Common myeloid progenitor, CD34-positive (primary cell): Measurements from ENCODE around the gene DGCR6L.
"Not testable (repeated sequence)": the region's sequence is repeated elsewhere in the genome, so short reads cannot be mapped to it uniquely, and the experiment has no call there.

ENCODE experiments used
- CTCF ChIA-PET: fragments of 350-600 bp; sonication (Branson Sonifier 250); formaldehyde crosslinking; loops from one replicate; lab custom pipeline; 2021; ENCODE audit warnings: antibody characterized with exemption; lab: Charles Lee
- POLR2A ChIA-PET: fragments of 350-600 bp; sonication (Branson Sonifier 250); formaldehyde crosslinking; loops from one replicate; lab custom pipeline; 2021; ENCODE audit warnings: antibody characterized with exemption; lab: Charles Lee
- DNase-seq, 3 donors: peaks; one replicate each; pipeline versions ENCODE4 v3.0.0 to v3.0.0-alpha.2; 2013
- H3K27ac ChIP-seq, 2 experiments: 1 replicate in 1 of 2; 2 replicates in 1 of 2; pipeline ENCODE4 v1.7.0; 2013; ENCODE audit warnings: inconsistent platforms in 2 of 2, low read length in 2 of 2, mild to moderate bottlenecking in 2 of 2, low read depth in 1 of 2, moderate library complexity in 1 of 2; ENCODE audit not compliant: severe bottlenecking in 2 of 2, insufficient read depth in 1 of 2, poor library complexity in 1 of 2
- H3K27me3 ChIP-seq, 5 experiments: replicated peaks in 2 of 5; 1 replicate in 3 of 5; 2 replicates in 2 of 5; pipeline versions ENCODE4 v1.6.1 to v1.7.0; 2013; ENCODE audit warnings: low read length in 4 of 5, mild to moderate bottlenecking in 2 of 5, moderate library complexity in 2 of 5, inconsistent platforms in 1 of 5; ENCODE audit not compliant: insufficient read depth in 5 of 5, control insufficient read depth in 4 of 5
- H3K36me3 ChIP-seq, 4 experiments: 1 replicate in 2 of 4; 2 replicates in 2 of 4; pipeline versions ENCODE4 v1.6.1 to v1.7.0; 2013; ENCODE audit warnings: low read length in 3 of 4, control low read depth in 1 of 4, mild to moderate bottlenecking in 1 of 4; ENCODE audit not compliant: control insufficient read depth in 4 of 4, insufficient read depth in 4 of 4
- H3K4me1 ChIP-seq, 4 experiments: 1 replicate in 3 of 4; 2 replicates in 1 of 4; pipeline versions ENCODE4 v1.6.1 to v1.7.1; 2013; ENCODE audit warnings: low read length in 3 of 4, mild to moderate bottlenecking in 3 of 4, control low read depth in 1 of 4, inconsistent platforms in 1 of 4, moderate library complexity in 1 of 4; ENCODE audit not compliant: control insufficient read depth in 4 of 4, insufficient read depth in 4 of 4; ENCODE audit errors: control extremely low read depth in 1 of 4
- H3K4me3 ChIP-seq, 7 experiments: 1 replicate in 4 of 7; 2 replicates in 3 of 7; pipeline versions ENCODE4 v1.5.1 to v1.7.0; 2013; ENCODE audit warnings: mild to moderate bottlenecking in 7 of 7, low read length in 6 of 7, moderate library complexity in 6 of 7, inconsistent platforms in 2 of 7, low read depth in 2 of 7, control low read depth in 1 of 7; ENCODE audit not compliant: insufficient read depth in 4 of 7, control insufficient read depth in 1 of 7; ENCODE audit errors: extremely low read depth in 1 of 7
- H3K9me3 ChIP-seq, 5 experiments: 1 replicate in 4 of 5; 2 replicates in 1 of 5; pipeline versions ENCODE4 v1.6.1 to v1.7.1; 2013; ENCODE audit warnings: low read length in 4 of 5, mild to moderate bottlenecking in 2 of 5, inconsistent platforms in 1 of 5, low read depth in 1 of 5, moderate library complexity in 1 of 5; ENCODE audit not compliant: control insufficient read depth in 4 of 5, insufficient read depth in 2 of 5; ENCODE audit errors: control extremely low read depth in 1 of 5
- WGBS: methylation state at CpG from one replicate; pipeline ENCODE4 v1.1.5; 2013; ENCODE audit not compliant: insufficient coverage; 5-methylcytosine and 5-hydroxymethylcytosine counted together

The DGCR6L gene

GRCh38 chr22:20290045-20290392, 29.8 kb downstream of the DGCR6L start:
- ChIA-PET POLR2A (no interaction called here), CTCF (interaction anchor here (0.7 kb wide), 1 partner anchor 236 kb away, joined by 3 read pairs; no protein-coding TSS in a partner anchor)
- Histone ChIP-seq H3K4me1 (no peaks in the 10 kb centered on the region), H3K9me3 (no peaks in the 10 kb centered on the region), H3K4me3 (no peak overlapping the region), H3K36me3 (no peaks in the 10 kb centered on the region), H3K27me3 (no peaks in the 10 kb centered on the region), H3K27ac (no peak overlapping the region)
- WGBS: 93% methylated on average over 10 of the region's 10 CpGs
- no peak for DNase-seq

DNA sequence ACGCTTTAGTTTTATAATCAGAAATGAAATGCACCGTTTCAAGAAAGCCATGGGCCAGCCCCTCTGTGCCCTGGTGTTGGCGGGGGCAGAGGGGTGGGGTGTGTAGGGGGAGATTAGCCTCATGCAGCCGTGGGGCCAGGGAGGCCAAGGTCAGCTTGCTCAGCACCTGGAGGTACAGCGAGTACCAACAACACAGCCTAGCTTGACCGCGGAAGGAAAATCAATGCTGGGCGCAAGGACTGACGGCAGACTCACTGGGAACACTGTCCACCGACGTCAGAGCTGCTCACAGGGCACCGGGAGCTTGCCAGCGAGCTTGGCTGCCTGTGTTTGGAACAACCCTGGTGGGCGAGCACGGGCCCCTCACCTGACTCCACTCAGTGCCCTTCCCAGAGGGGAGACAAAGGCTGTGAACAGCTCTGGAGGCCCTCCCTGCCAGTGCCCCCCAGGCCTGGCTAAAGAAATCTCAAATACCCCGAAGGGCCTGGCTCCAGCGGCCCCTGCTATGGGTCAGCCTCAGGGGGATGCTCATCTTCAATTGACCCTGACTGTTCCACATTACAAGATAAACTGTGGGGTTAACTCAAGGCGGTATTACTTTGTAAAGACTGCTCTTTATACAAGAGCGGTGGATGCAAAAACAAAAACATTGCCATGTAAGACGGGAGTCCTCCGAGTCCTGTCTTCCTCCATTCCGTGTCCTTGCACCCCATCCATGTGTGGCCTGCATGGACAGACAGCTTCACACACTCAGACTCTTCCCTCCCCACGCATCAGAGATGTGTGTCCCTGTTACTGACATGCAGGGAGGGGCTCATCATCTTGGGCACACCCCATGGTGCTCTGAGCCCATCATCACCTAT, 30.4 kb downstream of the DGCR6L start:
- 98% methylated on average over 17 of the region's 23 CpGs for WGBS
- H3K27ac ChIP-seq, H3K27me3 ChIP-seq, POLR2A ChIA-PET, CTCF ChIA-PET, H3K4me1 ChIP-seq, H3K36me3 ChIP-seq, H3K9me3 ChIP-seq, H3K4me3 ChIP-seq, DNase-seq: not testable (repeated sequence)

GRCh38 chr22:20286784-20287423, 33.0 kb downstream of the DGCR6L start:
- H3K27ac ChIP-seq, POLR2A ChIA-PET, H3K4me1 ChIP-seq, H3K36me3 ChIP-seq, H3K27me3 ChIP-seq, DNase-seq, H3K4me3 ChIP-seq, H3K9me3 ChIP-seq: not testable (repeated sequence)
- CTCF ChIA-PET: interaction anchor here (4.3 kb wide), 1 partner anchor 129 kb away, joined by 18 read pairs; no protein-coding TSS in a partner anchor
- 81% methylated on average over 6 of the region's 20 CpGs for WGBS

GRCh38 chr22:20286312-20286660, 33.6 kb downstream of the DGCR6L start:
- H3K27ac ChIP-seq, POLR2A ChIA-PET, H3K4me3 ChIP-seq, H3K36me3 ChIP-seq, H3K9me3 ChIP-seq, H3K27me3 ChIP-seq, DNase-seq, H3K4me1 ChIP-seq: not testable (repeated sequence)
- CTCF ChIA-PET: interaction anchor here (0.8 to 4.3 kb wide), 4 partner anchors 9 to 133 kb away, joined by 3 to 18 read pairs (median 8); no protein-coding TSS in a partner anchor
- 70% methylated on average over 7 of the region's 8 CpGs for WGBS

- POLR2A ChIA-PET, H3K4me1 ChIP-seq, H3K27ac ChIP-seq, H3K4me3 ChIP-seq, H3K36me3 ChIP-seq, H3K27me3 ChIP-seq, H3K9me3 ChIP-seq: not testable (repeated sequence)
- 17% methylated on average over 6 of the region's 12 CpGs for WGBS
- CTCF ChIA-PET: interaction anchor here (0.8 to 4.3 kb wide), 6 partner anchors 10 to 133 kb away, joined by 3 to 18 read pairs (median 4); no protein-coding TSS in a partner anchor
- DNase-seq: peak; percentile 32 to 62 (median 61)
These were observed 34.2 kb downstream of the DGCR6L start for GRCh38 chr22:20285473-20286311.

DNA sequence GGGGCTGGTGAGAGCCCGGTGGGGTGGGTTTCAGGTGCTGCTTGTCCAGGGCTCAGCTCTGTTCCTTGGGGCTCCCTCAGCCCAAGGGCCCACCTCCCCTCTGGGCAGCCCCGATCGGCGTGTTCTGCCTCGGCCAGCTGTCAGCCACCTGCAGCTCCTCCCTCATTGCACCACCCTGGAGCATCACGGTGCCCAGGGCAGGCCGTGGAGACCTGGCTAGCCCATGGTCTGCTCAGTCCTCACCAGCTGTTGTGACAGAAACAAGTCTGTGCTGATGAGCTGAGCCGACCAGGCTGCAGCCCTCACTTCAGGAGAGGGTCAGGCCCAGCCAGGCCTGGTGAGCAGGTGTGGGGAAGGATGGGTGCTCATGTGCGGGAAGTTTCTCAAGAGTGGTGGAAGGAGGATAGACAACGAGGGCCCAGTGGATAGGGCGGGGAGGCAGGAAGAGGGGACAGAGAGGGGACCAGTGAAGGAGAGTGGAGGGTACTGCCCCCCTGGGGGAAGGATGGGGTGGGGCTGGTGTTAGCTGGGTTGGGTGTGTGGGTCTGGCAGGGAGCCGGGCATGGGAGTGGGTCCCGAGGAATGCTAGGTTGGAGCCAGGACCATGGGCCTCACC, 35.3 kb downstream of the DGCR6L start:
- no peaks in the 10 kb centered on the region for H3K36me3 ChIP-seq
- H3K4me1 ChIP-seq: no peaks in the 10 kb centered on the region
- no peaks in the 10 kb centered on the region for H3K9me3 ChIP-seq
- ChIA-PET CTCF (interaction anchor here (0.6 to 4.3 kb wide), 7 partner anchors 13 to 132 kb away, joined by 3 to 18 read pairs (median 4); no protein-coding TSS in a partner anchor), POLR2A (no interaction called here)
- 98% methylated on average over 11 of the region's 13 CpGs for WGBS
- DNase-seq: no peak
- no peak overlapping the region for H3K4me3 ChIP-seq
- H3K27ac ChIP-seq: no peak overlapping the region
- H3K27me3 ChIP-seq: no peaks in the 10 kb centered on the region
